Ovary (tissue), 3 donors: ENCODE data around the gene CNGA3.

Experiments used
- POLR2A ChIP-seq: fragments of 450-650 bp; IDR thresholded peaks from one replicate; pipeline ENCODE4 v1.6.1; 2017; ENCODE audit warnings: antibody characterized with exemption, mild to moderate bottlenecking, moderate library complexity
- TF ChIP-seq, protein P1 (sequence below), 3 donors: fragments of 450-650 bp in 2 of 3; fragments of 200-600 bp in 1 of 3; IDR thresholded peaks; one replicate each; pipeline versions ENCODE4 v1.5.1 to v1.8.0; 2016 to 2022; ENCODE audit warnings: antibody characterized with exemption in 3 of 3, mild to moderate bottlenecking in 1 of 3
- donor health status: DM: no; HTN: no; CAD: no.

GRCh38 chr2:98405301-98405700 lies 59.0 kb downstream of the CNGA3 start:
- TF ChIP-seq, protein P1, sequence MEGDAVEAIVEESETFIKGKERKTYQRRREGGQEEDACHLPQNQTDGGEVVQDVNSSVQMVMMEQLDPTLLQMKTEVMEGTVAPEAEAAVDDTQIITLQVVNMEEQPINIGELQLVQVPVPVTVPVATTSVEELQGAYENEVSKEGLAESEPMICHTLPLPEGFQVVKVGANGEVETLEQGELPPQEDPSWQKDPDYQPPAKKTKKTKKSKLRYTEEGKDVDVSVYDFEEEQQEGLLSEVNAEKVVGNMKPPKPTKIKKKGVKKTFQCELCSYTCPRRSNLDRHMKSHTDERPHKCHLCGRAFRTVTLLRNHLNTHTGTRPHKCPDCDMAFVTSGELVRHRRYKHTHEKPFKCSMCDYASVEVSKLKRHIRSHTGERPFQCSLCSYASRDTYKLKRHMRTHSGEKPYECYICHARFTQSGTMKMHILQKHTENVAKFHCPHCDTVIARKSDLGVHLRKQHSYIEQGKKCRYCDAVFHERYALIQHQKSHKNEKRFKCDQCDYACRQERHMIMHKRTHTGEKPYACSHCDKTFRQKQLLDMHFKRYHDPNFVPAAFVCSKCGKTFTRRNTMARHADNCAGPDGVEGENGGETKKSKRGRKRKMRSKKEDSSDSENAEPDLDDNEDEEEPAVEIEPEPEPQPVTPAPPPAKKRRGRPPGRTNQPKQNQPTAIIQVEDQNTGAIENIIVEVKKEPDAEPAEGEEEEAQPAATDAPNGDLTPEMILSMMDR (IDR thresholded peaks at IDR 0.05), result no peak
- no peak for TF ChIP-seq POLR2A
